Left renal pelvis (tissue), 4 donors: ENCODE results near the gene TANGO2. TPM values are rescaled to one million over a fixed set of nuclear protein-coding genes. Genes with fewer than 3 reads are reported as not detected.

ENCODE experiments used
- DNase-seq, 4 donors: peaks; one replicate each; pipeline ENCODE4 v3.0.0-alpha.2; 2013; ENCODE audit warnings: low read depth in 4 of 4, low spot score in 3 of 4
- polyA plus RNA-seq, 4 donors: library from polyadenylated mRNA; unstranded; fragments of 120-200 nt; gene quantifications; one replicate each; pipeline ENCODE4 v1.2.1, GENCODE V29; 2013; ENCODE audit not compliant: insufficient read length in 4 of 4

The TANGO2 gene
- polyA plus RNA-seq, 4 donors, result 8.9 to 14.6 (median 11.4) TPM

DNA sequence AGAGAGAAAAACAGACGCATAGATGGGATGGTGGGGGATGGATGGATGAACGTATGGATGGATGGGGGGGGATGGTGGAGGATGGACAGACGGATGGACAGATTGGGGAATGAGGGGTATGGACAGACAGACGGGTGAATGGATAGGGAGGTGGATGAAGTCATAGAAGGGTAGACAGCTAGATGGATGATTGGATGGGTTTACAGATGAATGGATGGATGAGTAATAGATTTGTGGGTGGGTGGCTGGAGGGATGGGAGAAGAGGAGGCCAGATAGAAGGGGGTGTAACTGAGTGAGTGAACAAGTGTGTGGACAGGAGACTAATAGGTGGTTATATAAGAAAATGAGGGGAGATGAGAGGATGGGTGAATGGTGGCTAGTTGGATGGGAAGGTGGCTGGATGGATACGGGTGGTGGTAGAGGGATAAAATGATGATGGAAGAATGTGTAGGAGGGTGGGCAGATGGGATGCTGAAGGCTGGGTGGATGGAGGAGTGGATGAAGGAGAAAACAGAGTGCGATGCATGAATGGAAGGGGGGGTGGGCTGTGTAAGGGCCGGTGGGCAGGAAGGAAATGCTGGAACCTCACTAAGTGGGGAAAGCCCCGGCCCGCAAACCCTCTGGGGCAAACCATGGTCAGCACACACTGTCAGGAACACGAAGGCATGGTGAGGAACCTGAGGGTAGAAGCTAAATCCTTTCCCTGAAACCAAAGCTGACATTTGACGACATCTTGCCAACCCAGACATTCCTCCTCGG, 25.9 kb upstream of the TANGO2 start:
- no peak for DNase-seq

DNA sequence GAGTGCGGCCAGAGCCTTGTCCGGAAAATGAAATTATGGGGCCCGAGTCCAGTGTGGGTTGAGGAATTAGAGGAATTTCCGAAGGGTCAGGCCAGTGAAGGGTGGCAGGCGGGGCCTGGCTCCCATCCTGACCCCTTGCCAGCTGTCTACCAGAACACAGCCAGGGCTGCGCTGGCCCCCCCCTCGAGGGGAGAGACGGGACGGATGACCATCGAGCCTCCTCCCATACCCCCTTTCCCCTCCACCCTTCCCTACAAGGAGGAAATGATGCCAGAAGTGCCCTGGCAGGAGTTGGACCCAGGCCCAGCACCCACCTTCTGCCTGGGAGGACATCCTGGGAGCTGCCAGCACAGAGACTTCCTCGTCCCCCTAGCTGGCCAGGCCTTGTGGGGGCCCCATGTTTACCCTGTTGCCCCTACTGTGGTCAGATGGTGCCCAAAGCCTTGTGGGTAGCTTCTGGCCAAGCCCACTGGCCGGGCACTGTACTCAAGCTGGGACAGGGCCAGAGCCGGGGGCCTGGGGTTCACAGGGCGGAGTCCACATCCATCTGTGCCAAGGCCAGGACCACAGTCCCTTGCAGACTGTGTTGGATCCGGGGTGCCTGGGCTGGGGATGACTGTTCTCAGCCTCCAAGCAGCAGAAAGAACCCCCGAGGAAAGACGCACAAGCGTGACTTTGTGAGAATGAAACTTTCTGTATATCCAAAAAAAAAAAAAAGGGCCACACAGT, 25.1 kb upstream of the TANGO2 start:
- no peak for DNase-seq

- no peak for DNase-seq
Measured at GRCh38 chr22:19996694-19997384, 24.1 kb upstream of the TANGO2 start.

GRCh38 chr22:19997561-19998231, 23.2 kb upstream of the TANGO2 start:
- DNase-seq, result no peak

DNA sequence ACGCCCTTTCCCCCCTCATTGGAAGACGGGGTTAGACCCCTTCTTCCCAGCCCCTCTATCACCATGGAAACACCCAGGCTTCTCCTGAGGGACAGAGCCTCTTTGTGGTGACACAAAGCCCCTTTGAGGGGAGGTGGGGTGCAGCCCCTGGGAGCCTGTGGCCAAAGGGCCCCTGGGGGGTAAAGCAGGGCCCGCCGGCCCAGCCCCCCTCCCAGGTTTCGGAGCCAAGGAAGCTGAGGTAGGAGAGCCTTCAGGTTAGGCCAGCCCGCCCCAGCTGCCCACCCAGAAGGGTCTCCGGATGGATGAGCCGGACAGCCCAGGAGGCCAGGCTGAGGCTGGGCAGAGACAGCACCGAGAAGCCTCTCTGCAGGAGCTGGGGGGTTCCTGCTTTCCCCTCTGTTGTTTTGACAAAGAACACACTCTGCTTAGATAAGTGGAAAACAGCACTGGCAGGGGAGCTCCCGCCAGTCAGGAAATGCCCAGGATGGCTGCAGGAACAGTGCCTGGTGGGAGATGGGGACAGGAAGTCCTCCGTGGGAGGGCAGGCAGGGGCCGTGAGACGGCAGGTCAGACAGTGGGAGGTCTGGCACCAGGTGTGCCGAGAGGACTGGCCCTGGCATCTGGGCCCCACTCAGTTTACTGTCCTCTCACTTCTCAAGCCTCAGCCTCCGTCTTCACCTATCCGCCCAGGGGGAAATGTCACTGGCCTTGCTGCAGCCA, 22.5 kb upstream of the TANGO2 start:
- no peak for DNase-seq

DNA sequence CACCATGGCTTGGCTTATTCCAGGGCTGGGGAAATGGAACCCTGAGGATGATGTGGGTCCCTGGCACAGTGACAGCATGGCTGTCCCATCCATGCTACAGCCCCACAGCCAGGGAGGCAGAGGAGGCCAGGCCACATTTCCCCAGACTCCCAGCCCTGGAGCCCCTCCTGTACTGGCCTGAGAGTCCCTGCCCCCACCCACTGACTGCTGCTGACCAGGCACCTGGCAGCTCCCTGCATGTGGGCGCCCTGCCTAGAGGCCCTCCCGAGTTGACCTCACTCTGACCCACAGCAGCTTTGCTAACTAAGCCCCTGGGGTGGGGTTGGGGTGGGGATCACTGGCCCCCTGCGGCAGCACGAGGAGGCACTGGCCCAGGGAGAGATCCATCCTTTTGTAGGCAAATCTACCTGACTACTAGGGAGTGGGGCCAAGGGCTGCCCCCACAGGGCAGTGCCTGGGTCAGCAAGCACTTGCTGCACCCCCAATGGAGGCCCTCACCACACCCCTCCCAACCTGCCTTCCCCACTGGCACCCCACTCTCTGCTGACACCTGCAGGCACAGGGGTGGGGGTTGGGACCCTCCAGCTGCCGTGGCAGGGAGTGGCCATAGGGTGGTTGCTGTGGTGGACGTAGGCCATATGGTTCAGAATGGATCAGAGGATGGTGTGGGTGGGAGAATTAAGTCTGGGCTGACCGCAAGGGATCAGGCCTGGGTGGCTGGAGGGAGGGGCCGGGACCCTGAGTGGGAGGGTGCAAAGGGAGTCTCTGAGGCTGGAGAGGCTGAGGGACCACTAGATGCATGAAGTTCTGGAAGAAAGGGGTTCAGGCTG, 21.7 kb upstream of the TANGO2 start:
- DNase-seq, result no peak

DNA sequence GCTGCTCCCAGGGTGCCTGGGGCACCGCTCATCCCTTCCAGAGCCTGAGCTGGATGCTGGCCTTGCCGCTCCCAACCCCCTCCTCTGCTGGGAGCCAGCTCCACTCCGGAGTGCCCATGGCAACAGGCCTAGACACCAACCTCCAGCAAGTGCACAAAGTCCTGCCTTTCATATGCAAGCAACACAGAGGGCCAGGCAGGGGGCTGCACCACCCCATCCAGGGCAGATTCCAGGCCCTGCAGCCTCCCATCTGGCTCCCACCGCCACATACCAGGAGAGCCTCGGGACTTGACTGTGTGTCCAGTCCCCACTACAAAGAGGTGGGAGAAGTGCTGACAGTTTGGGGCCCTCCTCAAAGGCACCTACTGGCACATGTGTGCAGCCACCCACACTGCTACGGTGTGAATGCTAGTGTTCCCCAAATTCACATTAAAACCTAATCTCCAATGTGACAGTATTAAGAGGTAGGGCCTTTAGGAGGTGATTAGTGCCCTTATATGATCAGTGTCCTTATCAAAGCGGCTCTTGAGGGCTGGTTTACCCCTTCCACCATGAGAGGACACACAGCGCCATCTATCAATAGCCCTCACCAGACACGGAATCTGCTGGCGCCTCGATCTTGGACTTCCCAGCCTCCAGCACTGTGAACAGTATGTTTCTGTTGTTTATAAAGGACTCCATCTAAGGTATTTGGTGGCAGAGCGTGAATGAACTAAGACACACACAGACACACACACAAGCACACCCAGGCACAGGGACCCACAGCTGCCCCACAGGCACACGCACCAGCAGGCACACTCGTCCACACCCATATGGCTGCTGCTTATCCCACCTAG, 20.4 kb upstream of the TANGO2 start:
- DNase-seq, result no peak

- DNase-seq, result no peak
Measured at GRCh38 chr22:20001082-20001638, 19.8 kb upstream of the TANGO2 start.

DNA sequence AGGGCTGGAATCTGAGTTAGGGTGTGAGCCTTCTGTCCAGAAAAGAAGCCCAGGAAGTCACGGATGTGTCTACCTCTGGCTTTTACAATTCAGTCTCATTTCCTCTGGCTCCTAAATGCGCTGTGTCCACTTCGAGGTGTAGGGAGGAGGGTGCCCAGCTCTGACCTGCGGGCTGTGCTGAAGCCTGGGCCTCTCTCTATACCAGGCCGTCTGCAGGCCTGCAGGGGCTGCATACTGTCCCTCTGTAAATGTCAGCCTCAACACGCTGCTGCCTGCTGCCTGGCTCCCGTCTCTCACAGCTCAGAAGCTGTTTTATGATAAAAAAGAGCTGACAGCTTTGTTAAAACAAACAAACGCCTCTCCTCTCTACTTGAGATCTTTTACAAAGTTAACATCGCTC, 18.8 kb upstream of the TANGO2 start:
- DNase-seq, result no peak

- no peak for DNase-seq
Measured at GRCh38 chr22:20002636-20003035, 18.3 kb upstream of the TANGO2 start.

DNA sequence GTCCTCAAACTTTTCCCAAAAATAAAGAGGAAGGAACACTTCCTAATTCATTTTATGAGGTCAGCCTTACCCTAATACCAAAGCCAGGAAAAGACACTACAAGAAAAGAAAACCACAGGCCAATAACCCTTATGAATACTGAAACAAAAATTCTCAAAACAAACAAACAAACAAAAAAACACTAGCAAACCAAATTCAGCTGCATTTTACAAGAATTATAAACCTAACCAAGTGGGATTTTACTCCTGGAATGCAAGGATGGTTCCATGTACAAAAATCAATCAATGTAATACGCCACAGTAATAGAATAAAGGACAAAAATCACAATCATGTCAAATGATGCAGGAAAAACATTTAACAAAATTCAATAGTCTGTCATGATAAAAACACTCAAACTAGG, 17.6 kb upstream of the TANGO2 start:
- DNase-seq, result no peak

DNA sequence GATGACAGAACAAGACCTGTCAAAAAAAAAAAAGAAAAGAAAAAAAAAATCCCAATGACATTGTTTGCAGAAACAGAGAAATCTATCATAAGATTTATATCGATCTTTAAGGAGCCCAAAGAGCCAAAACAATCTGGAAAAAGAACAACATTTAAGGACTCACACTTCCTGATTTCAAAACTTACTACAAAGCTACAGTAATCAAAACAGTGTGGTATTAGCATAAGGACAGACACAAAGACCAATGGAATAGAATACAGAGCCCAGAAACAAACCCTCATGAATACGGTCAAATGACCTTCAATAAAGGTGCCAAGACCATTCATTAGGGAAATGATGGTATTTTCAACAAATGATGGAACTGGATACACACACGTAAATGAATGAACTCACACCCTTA, 16.4 kb upstream of the TANGO2 start:
- no peak for DNase-seq

DNA sequence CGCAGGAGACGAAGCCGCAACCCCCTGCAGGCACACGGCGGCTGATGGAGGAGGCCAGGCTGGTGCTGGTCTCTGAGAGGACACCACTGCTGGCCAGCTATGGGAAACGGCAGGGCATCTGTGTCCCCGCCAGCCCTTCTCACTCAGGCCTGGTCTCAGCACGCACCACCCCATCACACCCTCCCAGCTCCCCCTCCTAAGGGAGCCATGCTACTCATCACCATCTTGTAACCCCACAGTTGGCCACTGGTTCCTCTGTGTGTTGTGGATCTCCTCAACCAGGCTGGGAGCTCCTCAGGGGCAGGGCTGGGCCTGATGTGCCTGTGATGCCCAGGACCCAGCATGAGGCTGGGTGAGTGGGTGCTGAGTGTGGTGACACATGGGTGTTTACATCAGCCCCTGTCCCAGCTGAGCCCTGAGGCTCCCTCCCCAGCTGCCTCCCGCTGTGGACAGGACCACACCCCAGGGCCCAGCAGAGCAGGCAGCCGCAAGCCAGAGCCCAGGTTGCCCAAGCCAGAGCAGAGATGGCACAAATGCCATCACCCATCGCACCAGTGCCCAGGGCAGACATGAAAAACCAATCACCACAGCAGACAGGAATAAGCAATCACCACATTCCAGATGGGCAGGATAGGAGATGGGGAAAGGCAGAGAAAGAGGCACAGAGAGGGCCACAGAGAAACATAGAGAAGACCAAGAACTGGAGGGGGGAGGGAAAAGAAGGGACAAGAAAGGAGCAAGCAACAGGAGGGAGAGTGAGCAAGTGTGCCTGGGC, 12.5 kb upstream of the TANGO2 start:
- no peak for DNase-seq

- no peak for DNase-seq
Measured at GRCh38 chr22:20009018-20009491, 11.9 kb upstream of the TANGO2 start.

GRCh38 chr22:20009582-20010306, 11.2 kb upstream of the TANGO2 start:
- no peak for DNase-seq

DNA sequence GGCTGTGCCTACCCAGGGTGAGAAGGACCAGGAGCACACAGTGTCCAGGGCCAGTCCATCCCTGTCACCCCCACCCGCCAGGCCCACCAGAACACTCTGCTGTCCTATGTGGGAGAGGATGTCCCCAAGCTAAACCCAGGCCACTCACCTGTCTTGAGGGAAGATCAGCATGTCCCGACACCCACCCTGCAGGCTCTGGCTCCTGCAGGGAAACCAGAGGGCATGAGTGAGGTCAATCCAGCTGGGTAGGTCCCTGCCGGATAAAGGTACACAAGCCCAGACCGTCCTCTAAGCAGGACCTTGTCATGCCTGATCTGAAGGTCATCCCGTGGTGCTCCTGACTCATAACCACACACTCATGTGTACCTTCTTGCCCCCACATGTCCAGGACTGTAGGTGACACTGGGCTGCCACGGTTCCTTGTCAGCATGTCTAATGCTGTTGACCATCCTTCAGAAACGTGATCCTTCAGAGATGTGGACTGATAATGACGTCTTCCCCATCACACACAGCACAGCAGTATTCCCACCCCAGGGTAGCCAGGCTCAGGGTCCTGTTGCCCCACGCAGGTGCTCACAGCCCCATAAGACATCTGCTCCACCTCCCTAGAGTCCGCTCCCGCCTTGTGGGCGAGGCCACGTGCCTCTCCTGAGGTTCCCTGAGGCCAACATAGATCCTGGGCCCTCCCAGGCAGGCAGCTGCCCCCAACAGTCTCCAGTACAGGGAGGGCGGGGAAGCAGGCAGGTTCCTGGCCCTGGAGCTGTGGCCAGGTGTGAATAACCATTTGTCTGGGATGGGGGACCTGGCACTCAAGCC, 10.4 kb upstream of the TANGO2 start:
- DNase-seq, result no peak
